H1 (cell line): ENCODE data around the gene ZNF839. TPM values are rescaled to one million over a fixed set of nuclear protein-coding genes. Genes with fewer than 3 reads are reported as not detected.

ENCODE experiments used
- CTCF ChIA-PET: fragments of 300-600 bp; sonication (Branson Sonifier 250); formaldehyde crosslinking; loops from one replicate; lab custom pipeline; 2021; ENCODE audit not compliant: partially characterized antibody; lab: Charles Lee
- POLR2A ChIA-PET: fragments of 300-600 bp; sonication (Branson Sonifier 250); formaldehyde crosslinking; loops from one replicate; lab custom pipeline; 2021; ENCODE audit warnings: inconsistent platforms; ENCODE audit not compliant: partially characterized antibody; lab: Charles Lee
- DNase-seq, 2 experiments: peaks; one replicate each; pipeline versions ENCODE4 v3.0.0 to v3.0.0-alpha.2; 2010 to 2022; ENCODE audit warnings: low spot score in 2 of 2, low read depth in 1 of 2, mixed read lengths in 1 of 2
- FAIRE-seq: peaks from 2 replicates; lab custom pipeline; 2011; peaks lifted over from hg19 to GRCh38; lab: Jason Lieb, UNC
- H2AFZ ChIP-seq: 2 replicates; pipeline ENCODE4 v1.8.1; 2012; ENCODE audit warnings: low read length, inconsistent platforms
- H2AK5ac ChIP-seq: 2 replicates; pipeline ENCODE4 v1.6.1; 2013; ENCODE audit warnings: low read depth, low read length
- H2BK120ac ChIP-seq: replicated peaks from 2 replicates; pipeline ENCODE3; 2013; ENCODE audit warnings: low read depth, low read length, inconsistent platforms
- H2BK12ac ChIP-seq: 2 replicates; pipeline ENCODE4 v1.6.1; 2013; ENCODE audit warnings: low read depth, low read length
- H2BK15ac ChIP-seq: 2 replicates; pipeline ENCODE4 v1.6.1; 2013; ENCODE audit warnings: low read length
- H2BK20ac ChIP-seq: 2 replicates; pipeline ENCODE4 v1.6.1; 2013; ENCODE audit warnings: low read length
- H2BK5ac ChIP-seq: 2 replicates; pipeline ENCODE4 v1.6.1; 2013; ENCODE audit warnings: low read depth, low read length
- H3K14ac ChIP-seq: 2 replicates; pipeline ENCODE4 v1.6.1; 2013; ENCODE audit warnings: inconsistent platforms; ENCODE audit not compliant: insufficient read length
- H3K18ac ChIP-seq: 2 replicates; pipeline ENCODE4 v1.6.1; 2013; ENCODE audit warnings: low read length; ENCODE audit errors: extremely low read depth
- H3K23ac ChIP-seq: 2 replicates; pipeline ENCODE4 v1.6.1; 2013; ENCODE audit warnings: inconsistent platforms; ENCODE audit not compliant: insufficient read length
- H3K23me2 ChIP-seq: 2 replicates; pipeline ENCODE4 v1.6.1; 2013; ENCODE audit warnings: low read depth, low read length
- H3K27ac ChIP-seq: 2 replicates; pipeline ENCODE4 v1.6.1; 2011; ENCODE audit warnings: low read depth, low read length, inconsistent platforms
- H3K27me3 ChIP-seq, 4 experiments: replicated peaks in 1 of 4; 1 replicate in 1 of 4; 2 replicates in 3 of 4; pipeline versions ENCODE4 v1.6.1 to v1.8.1; 2011 to 2013; ENCODE audit warnings: low read length in 3 of 4, mild to moderate bottlenecking in 3 of 4, inconsistent platforms in 2 of 4, mixed read lengths in 2 of 4, moderate library complexity in 1 of 4; ENCODE audit not compliant: control insufficient read depth in 3 of 4, insufficient read depth in 3 of 4; ENCODE audit errors: extremely low read depth in 1 of 4
- H3K36me3 ChIP-seq, 4 experiments: 2 replicates each; pipeline versions ENCODE4 v1.6.1 to v1.8.1; 2011 to 2013; ENCODE audit warnings: mild to moderate bottlenecking in 4 of 4, low read length in 3 of 4, moderate library complexity in 2 of 4, control low read depth in 1 of 4, inconsistent platforms in 1 of 4; ENCODE audit not compliant: insufficient read depth in 4 of 4, control insufficient read depth in 2 of 4
- H3K4ac ChIP-seq: replicated peaks from 2 replicates; pipeline ENCODE3; 2013; ENCODE audit warnings: low read length, low read depth, mixed read lengths, inconsistent platforms; ENCODE audit not compliant: insufficient read length
- H3K4me1 ChIP-seq, 4 experiments: replicated peaks in 1 of 4; 1 replicate in 1 of 4; 2 replicates in 3 of 4; pipeline versions ENCODE4 v1.6.1 to v1.8.1; 2011 to 2013; ENCODE audit warnings: low read length in 3 of 4, inconsistent platforms in 2 of 4, mixed read lengths in 1 of 4; ENCODE audit not compliant: insufficient read depth in 4 of 4, control insufficient read depth in 3 of 4
- H3K4me2 ChIP-seq, 2 experiments: 2 replicates each; pipeline versions ENCODE4 v1.6.1 to v1.8.1; 2011 to 2013; ENCODE audit warnings: low read depth in 2 of 2, low read length in 2 of 2, control low read depth in 1 of 2, inconsistent platforms in 1 of 2, mild to moderate bottlenecking in 1 of 2; ENCODE audit not compliant: insufficient read depth in 1 of 2
- H3K4me3 ChIP-seq, 4 experiments: fragments of 200-600, 300-600 bp in 1 of 4; sonication (generic), shearing (Covaris generic), sonication (Bioruptor Twin) in 1 of 4; 2 replicates each; pipeline versions ENCODE4 v1.5.1 to v1.8.1; 2011 to 2016; ENCODE audit warnings: low read length in 4 of 4, low read depth in 3 of 4, control low read depth in 2 of 4, inconsistent platforms in 2 of 4, mild to moderate bottlenecking in 2 of 4, mixed read lengths in 1 of 4, moderate library complexity in 1 of 4; ENCODE audit not compliant: insufficient read depth in 2 of 4; ENCODE audit errors: extremely low read depth in 1 of 4
- H3K56ac ChIP-seq: replicated peaks from 2 replicates; pipeline ENCODE3; 2013; ENCODE audit warnings: low read depth, mild to moderate bottlenecking, mixed read lengths, low read length, inconsistent platforms; ENCODE audit not compliant: insufficient read length
- H3K79me1 ChIP-seq: 2 replicates; pipeline ENCODE4 v1.6.1; 2013; ENCODE audit warnings: low read depth, low read length, control low read depth
- H3K79me2 ChIP-seq, 2 experiments: 2 replicates each; pipeline versions ENCODE4 v1.6.1 to v1.8.1; 2012 to 2013; ENCODE audit warnings: low read length in 2 of 2, mild to moderate bottlenecking in 2 of 2, inconsistent platforms in 1 of 2; ENCODE audit not compliant: insufficient read depth in 2 of 2, control insufficient read depth in 1 of 2
- H3K9ac ChIP-seq, 4 experiments: replicated peaks in 1 of 4; 1 replicate in 1 of 4; 2 replicates in 3 of 4; pipeline versions ENCODE4 v1.6.1 to v1.8.1; 2011 to 2013; ENCODE audit warnings: low read depth in 3 of 4, low read length in 3 of 4, control low read depth in 2 of 4, mild to moderate bottlenecking in 2 of 4, moderate library complexity in 2 of 4, inconsistent platforms in 1 of 4; ENCODE audit errors: extremely low read depth in 1 of 4
- H3K9me3 ChIP-seq, 2 experiments: 2 replicates each; pipeline versions ENCODE4 v1.6.1 to v1.8.1; 2012 to 2013; ENCODE audit warnings: mild to moderate bottlenecking in 2 of 2, moderate library complexity in 2 of 2, control low read depth in 1 of 2, inconsistent platforms in 1 of 2, low read depth in 1 of 2, low read length in 1 of 2, mixed read lengths in 1 of 2; ENCODE audit not compliant: insufficient read depth in 2 of 2
- H4K20me1 ChIP-seq, 2 experiments: replicated peaks in 1 of 2; 2 replicates each; pipeline versions ENCODE3 to v1.8.1; 2011 to 2013; ENCODE audit warnings: inconsistent platforms in 2 of 2, low read length in 2 of 2, mild to moderate bottlenecking in 1 of 2; ENCODE audit not compliant: insufficient read depth in 2 of 2, control insufficient read depth in 1 of 2
- H4K5ac ChIP-seq: 2 replicates; pipeline ENCODE4 v1.6.1; 2013; ENCODE audit warnings: low read length, low read depth, mixed read lengths, inconsistent platforms; ENCODE audit not compliant: insufficient read length
- H4K8ac ChIP-seq: 2 replicates; pipeline ENCODE4 v1.8.0; 2013; ENCODE audit warnings: mild to moderate bottlenecking, moderate library complexity, low read length, inconsistent platforms; ENCODE audit not compliant: insufficient read depth; ENCODE audit errors: extremely low read depth
- H4K91ac ChIP-seq: replicated peaks from 2 replicates; pipeline ENCODE3; 2013; ENCODE audit warnings: low read length, mixed read lengths, inconsistent platforms; ENCODE audit not compliant: insufficient read length
- ASH2L ChIP-seq: fragments of 200-600, 300-600 bp; sonication (generic); IDR thresholded peaks from one replicate; pipeline ENCODE4 v1.7.1; 2017; ENCODE audit warnings: low read length
- BCL11A ChIP-seq, 2 experiments: IDR thresholded peaks; one replicate each; pipeline ENCODE4 v1.6.1; 2011; ENCODE audit warnings: low read depth in 2 of 2, low read length in 2 of 2, mild to moderate bottlenecking in 2 of 2
- CHD1 ChIP-seq: IDR thresholded peaks from 2 replicates; pipeline ENCODE4 v1.6.1; 2012; ENCODE audit warnings: low read depth, low read length, improper control_type of control experiment
- CHD2 ChIP-seq: IDR thresholded peaks from 2 replicates; pipeline ENCODE4 v1.6.1; 2012; ENCODE audit warnings: low read length, improper control_type of control experiment
- KDM5A ChIP-seq: fragments of 200-600 bp; IDR thresholded peaks from 2 replicates; pipeline ENCODE4 v1.7.1; 2012; ENCODE audit warnings: mild to moderate bottlenecking, low read length, inconsistent platforms, mixed read lengths
- SP1 ChIP-seq: IDR thresholded peaks from 2 replicates; pipeline ENCODE4 v1.6.1; 2011; ENCODE audit warnings: low read depth, low read length
- TAF1 ChIP-seq: IDR thresholded peaks from 2 replicates; pipeline ENCODE4 v1.6.1; 2011; ENCODE audit warnings: mild to moderate bottlenecking, low read depth, low read length
- TCF12 ChIP-seq: IDR thresholded peaks from 2 replicates; pipeline ENCODE4 v1.6.1; 2011; ENCODE audit warnings: low read depth, mild to moderate bottlenecking, low read length
- polyA plus RNA-seq, 7 experiments: library from polyadenylated mRNA; depleted of rRNA in 3 of 7; stranded (reverse) in 5 of 7; unstranded in 2 of 7; fragments of >200 nt in 5 of 7; fragments of 200-250 nt in 2 of 7; gene quantifications; 1 replicate in 5 of 7; 2 replicates in 1 of 7; 4 replicates in 1 of 7; pipeline versions ENCODE4 v1.2.1 to v1.2.3, GENCODE V29; 2011 to 2013; ENCODE audit warnings: missing spikeins in 2 of 7, mixed read lengths in 2 of 7
- total RNA-seq: library from RNA; stranded (reverse); fragmentation: NEBNext Ultra II Directional; extraction: Animal tissue kit (Norgen Biotek cat#: 25700); gene quantifications from 2 replicates; pipeline ENCODE4 v1.2.1, GENCODE V29; 2021
- TF ChIP-seq, protein P1 (sequence below): IDR thresholded peaks from 2 replicates; pipeline ENCODE4 v1.6.1; 2012; ENCODE audit warnings: low read length, inconsistent platforms

Gene ZNF839
- total and polyA plus RNA-seq, 2 of the 8 experiments (the other 6 are each of a cell fraction or from before 2014, with no cell fraction given) = 8.1 to 9.4 TPM

GRCh38 chr14:102387086-102387485 is 67.5 kb downstream of the ZNF839 start:
- no peak for FAIRE-seq
- Histone ChIP-seq H3K4me3 (no peak overlapping the region), H3K27ac (no peak overlapping the region), H4K20me1 (no peaks in the 10 kb centered on the region), H3K56ac (no peak overlapping the region), H4K91ac (no peak overlapping the region)
- TF ChIP-seq KDM5A = no peak
- TF ChIP-seq CHD1 = no peak
- no peak for TF ChIP-seq BCL11A (IDR thresholded peaks at IDR 0.05; ENCODE audit: low read depth in 2 of 2, low read length in 2 of 2)
- TF ChIP-seq, protein P1, sequence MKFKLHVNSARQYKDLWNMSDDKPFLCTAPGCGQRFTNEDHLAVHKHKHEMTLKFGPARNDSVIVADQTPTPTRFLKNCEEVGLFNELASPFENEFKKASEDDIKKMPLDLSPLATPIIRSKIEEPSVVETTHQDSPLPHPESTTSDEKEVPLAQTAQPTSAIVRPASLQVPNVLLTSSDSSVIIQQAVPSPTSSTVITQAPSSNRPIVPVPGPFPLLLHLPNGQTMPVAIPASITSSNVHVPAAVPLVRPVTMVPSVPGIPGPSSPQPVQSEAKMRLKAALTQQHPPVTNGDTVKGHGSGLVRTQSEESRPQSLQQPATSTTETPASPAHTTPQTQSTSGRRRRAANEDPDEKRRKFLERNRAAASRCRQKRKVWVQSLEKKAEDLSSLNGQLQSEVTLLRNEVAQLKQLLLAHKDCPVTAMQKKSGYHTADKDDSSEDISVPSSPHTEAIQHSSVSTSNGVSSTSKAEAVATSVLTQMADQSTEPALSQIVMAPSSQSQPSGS = no peak
- TF ChIP-seq ASH2L = no peak
- no peak for TF ChIP-seq TAF1
- no peak for TF ChIP-seq TCF12
- TF ChIP-seq SP1 = no peak
- TF ChIP-seq CHD2 = no peak
- TF ChIP-seq, all 59 proteins: peak for 0
- Histone ChIP-seq H3K9ac (no peak overlapping the region), H3K79me1 (no peaks in the 10 kb centered on the region), H3K9me3 (no peaks in the 10 kb centered on the region), H4K8ac (no peak overlapping the region), H3K23ac (no peak overlapping the region), H3K4ac (no peak overlapping the region), H2BK120ac (no peak overlapping the region), H3K23me2 (no peaks in the 10 kb centered on the region; the same call in 1 of the 2 replicates), H3K4me2 (no peak overlapping the region), H2AK5ac (no peak overlapping the region), H3K36me3 (peaks cover 0 to 3% (median 0%) of the 10 kb centered on the region in 4 experiments; a peak in 2 of 8 replicates), H2BK12ac (no peak overlapping the region), H3K4me1 (peaks cover 0 to 2% (median 0%) of the 10 kb centered on the region in 4 experiments; a peak in 1 of 7 replicates), H3K27me3 (no peaks in the 10 kb centered on the region), H3K79me2 (no peaks in the 10 kb centered on the region), H3K18ac (no peak overlapping the region), H2BK20ac (no peak overlapping the region), H2BK5ac (no peak overlapping the region), H2BK15ac (no peak overlapping the region), H4K5ac (no peak overlapping the region), H3K14ac (no peak overlapping the region), H2AFZ (no peak overlapping the region)
- ChIA-PET CTCF (no interaction called here), POLR2A (no interaction called here)
- DNase-seq = no peak
